GM18519 (cell line): ENCODE results near the gene CCDC32.

Source experiments
- ATAC-seq: cut with Tn5 transposase; IDR thresholded peaks from one replicate; pipeline ENCODE4 v1.9.1; 2021; ENCODE audit warnings: mild to moderate bottlenecking, moderate library complexity; ENCODE audit not compliant: unreplicated experiment, low FRiP score

Gene CCDC32

DNA sequence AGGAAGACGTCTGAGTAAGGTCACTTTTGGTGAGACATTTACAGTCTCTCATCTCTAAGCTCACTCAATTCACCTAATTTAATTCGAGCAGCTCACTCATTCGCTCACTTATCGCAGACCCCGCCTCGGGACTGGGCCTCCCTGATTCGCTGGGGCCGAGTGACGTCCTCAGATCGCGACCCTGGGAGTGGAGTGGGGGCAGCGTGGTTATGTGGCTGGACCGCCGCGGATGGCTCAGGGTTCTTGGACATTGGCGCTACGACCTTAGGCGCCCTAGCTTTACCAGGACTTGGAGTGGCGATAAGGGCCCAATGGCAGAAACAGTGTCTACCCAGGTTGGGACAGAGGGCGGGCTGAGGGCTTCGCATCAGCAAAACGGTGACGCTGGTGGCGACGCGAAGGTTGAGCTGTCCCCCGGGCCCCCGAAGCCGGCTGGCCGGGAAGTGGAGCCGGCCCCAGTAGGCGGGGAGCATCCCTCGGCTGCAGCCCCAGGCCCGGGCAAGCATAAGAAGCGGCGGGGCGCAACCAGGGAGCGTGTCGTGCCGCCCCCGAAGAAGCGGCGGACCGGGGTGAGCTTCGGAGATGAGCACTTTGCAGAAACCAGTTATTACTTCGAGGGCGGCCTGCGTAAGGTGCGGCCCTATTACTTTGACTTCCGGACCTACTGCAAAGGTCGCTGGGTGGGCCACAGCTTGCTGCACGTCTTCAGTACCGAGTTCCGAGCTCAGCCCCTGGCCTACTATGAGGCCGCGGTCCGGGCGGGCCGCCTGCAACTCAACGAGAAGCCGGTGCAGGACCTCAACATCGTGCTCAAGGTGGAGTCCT is 4.5 kb upstream of the CCDC32 start, which contains the start of gene RPUSD2:
RPUSD2 (plus strand) TSS at position 171 of the 825 bp plus-strand sequence; CDS start at position 210, 39 bp downstream.
- ATAC-seq, result no peak

DNA sequence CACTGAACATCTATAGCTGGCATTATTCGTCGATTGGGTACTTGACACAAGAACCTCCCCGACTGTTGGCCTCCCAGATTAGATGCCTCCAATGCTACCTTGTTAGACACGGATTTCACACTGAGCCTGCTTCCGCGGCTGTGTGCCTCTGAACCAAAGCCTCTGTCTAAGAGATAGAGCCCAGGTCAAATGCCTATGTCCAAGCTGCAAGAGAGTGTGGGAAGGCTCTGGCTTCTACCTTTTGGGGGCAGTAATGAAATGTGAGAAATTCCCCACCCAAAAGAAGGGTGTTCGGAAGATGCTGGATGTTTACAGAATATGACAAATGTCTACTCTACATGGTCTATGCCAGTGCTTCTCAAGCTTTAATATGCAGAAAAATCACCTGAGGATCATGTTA is 2.3 kb upstream of the CCDC32 start:
- no peak for ATAC-seq

DNA sequence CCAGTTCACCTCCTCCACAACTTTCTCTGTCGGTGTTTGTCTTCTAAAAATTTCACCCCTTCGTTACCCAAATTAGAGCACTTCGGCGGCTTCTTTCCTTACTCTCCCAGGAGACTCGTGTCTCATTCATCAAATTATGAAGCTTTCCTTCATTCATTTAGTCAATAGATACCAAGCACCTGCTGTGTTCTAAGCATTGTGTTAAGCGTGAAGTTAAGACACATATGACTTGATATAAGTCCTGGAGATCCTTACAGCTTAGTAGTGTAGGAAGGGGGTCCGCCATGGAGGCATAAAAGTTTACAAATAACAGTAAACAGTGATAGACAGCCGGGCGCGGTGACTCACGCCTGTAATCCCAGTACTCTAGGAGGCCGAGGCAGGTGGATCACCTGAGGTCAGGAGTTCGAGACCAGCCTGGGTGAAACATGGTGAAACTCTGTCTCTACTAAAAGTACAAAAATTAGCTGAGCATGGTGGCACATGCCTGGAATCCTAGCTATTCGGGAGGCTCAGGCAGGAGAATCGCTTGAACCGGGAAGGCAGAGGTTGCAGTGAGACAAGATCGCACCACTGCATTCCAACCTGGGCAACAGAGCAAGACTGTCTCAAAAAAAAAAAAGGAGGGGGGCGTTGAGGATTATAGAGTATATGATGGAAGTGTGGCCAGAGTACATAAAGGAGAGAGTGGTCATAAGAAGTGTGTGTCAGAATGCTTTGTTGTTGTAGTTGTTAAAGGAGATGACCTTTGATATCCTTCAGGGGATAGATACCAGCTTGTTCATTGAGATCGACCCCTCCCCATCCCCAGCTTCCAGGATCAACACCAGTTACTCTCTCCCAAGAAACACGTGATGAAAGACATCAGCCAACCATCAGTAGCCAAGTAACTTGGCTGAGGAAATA is 744 bp upstream of the CCDC32 start:
- no peak for ATAC-seq

- ATAC-seq, result no peak
Measured at GRCh38 chr15:40563426-40563825, 1.4 kb downstream of the CCDC32 start.

DNA sequence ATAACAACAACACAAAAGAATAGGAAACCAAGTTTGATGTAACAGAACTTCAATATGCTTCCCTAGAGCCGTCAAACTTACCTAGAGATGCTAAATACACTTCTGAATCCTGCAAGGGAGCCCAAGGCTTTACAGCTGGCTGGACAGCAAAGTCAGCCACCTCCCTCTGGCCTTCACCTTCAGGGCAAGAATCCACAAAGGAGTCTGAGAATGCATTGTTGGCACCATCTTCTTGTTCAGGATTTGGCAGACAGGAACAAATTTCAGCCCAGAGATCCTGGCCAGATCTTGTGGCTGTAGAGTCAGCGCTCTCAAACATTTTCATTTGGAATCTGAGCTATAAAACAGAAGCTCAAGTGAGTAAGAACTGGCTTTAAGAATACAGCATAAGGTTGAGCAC is 2.2 kb downstream of the CCDC32 start:
- no peak for ATAC-seq

DNA sequence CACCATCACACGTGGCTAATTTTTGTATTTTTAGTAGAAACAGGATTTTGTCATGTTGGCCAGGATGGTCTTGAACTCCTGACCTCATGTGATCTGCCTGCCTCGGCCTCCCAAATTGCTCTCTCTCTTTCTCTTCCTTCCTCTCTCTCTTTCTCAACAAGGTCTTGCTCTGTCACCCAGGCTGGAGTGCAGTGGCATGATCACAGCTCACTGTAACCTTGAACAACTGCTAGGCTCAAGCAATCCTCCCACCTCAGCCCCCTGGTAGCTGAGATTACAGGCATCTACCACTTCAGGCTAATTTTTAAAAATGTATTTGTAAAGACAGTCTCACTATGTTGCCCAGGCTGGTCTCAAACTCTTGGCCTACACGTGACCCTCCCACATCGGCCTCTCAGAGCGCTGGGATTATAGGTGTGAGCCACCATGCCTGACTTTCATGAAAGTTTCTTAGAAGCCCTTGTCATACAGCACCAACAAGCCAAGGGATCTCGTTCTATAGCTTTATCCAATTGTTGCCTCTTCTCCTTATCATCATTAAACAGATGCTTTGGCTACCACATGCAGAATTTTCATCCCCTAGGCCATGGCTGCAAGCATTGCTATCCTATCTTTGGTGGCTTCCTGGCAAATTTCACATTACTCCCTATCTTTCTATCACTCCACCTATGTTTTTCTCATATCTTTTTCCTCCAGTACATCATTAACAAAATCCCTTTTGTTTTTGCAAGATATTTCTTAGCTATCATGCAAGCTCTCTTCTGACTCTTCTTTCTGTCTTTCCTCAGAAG is 5.7 kb downstream of the CCDC32 start:
- no peak for ATAC-seq

DNA sequence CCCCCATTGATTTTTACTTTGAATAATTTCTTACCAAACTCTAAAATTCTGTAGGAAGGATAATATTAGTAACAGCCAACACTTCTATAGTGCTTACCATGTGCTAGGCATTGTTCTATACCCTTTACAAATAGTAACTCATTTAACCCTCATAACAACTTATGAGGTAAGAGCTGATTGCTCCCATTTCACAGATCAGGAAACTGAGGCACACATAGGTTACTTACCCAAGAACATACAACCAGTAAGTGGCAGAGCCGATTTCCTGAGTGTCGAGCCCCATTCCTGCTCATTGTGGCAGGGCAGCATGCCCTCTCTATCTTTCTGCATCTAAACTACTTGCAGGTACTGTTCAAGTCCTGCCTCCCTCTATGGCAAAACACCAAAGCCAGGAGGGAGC is 9.0 kb downstream of the CCDC32 start:
- ATAC-seq, result no peak

DNA sequence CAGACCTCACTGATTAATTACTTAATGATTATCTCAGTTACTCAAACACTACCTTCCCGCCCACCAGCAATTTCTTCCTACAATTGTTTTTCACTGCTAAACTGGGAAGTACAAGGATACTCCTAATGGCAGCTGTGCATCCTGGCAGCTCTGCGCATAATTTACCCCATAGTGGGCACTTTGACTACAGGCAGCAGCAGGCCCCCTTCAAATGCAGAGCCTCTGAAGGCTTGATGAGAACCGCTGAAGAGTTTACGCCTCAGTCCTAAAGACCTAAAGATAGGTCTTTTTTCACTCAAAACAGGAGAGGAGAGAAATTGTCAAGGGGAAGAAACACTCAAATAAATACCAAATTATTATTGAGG is 10.7 kb downstream of the CCDC32 start:
- no peak for ATAC-seq

GRCh38 chr15:40550341-40551037 is 14.4 kb downstream of the CCDC32 start:
- no peak for ATAC-seq

DNA sequence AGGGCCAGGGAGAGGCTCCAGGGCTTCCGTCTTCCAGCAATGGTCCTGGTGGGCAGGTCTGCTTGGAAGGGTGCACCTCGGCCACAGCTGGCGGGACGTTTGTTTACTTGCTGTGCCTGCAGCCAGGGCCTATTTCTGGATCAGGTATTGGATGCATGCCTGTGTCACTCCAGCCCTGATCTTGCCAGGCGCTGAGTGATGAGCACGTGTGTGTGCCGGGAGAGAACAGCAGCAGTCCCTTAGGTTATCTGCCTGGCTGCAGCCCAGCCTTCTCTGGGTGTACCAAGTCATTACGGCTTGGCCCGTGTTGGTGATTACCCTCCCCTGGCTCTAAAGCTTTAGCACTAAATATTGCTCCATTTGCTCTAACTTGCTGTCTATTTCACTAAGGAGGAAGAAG is 14.9 kb downstream of the CCDC32 start:
- ATAC-seq, result no peak

- no peak for ATAC-seq
Measured at GRCh38 chr15:40548610-40549009, 16.2 kb downstream of the CCDC32 start.

GRCh38 chr15:40545457-40545856 is 19.4 kb downstream of the CCDC32 start:
- no peak for ATAC-seq

DNA sequence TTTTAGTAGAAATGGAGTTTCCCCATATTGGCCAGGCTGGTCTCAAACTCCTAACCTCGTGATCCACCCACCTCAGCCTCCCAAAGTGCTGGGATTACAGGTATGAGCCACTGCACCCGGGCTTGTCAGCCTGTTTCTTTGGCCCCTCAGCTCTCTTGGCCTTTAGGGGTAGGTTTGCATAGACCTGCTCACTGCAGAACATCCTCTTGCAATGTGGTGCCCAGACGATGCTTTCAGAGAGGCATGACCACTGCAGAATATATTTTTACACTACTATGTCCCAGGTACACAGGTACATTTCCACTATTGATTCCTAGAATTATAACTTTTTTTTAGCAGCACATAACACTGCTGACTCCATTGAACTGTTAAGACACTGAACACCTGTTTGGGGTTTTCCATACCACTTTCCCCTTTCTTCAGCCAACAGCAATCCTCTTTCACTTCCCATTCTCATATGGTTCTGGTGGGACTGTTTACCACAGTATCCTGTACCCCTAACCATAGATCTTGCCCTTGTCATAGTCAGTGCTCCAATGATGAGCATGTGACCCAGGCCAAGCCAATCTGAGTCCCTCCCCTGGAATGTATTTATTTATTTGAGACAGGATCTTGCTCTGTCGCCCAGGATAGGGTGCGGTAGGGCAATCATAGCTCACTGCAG is 21.1 kb downstream of the CCDC32 start:
- peak; percentile 62 for ATAC-seq

- ATAC-seq, result no peak
Measured at GRCh38 chr15:40543082-40543481, 21.8 kb downstream of the CCDC32 start.

GRCh38 chr15:40538976-40539375 is 25.9 kb downstream of the CCDC32 start:
- ATAC-seq, result no peak

DNA sequence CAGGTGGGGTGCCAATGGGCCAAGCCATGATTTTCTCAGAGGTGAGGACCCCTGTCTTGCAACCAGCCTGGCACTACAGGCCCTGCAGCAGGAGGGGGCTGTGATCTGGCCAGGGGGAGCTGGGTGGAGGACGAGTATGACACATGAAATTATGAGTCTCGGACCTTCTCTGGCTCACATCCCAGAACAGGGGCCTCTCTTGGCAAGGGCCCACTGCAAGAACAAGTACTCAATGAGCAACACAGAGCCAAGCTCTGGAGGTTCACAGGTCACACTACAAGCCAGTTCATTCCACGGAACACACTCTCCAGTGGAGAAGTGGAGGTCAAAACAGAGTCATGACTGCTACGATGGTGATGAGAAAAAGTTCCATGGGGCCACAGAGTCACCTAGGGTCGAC is 28.3 kb downstream of the CCDC32 start:
- ATAC-seq, result no peak

GRCh38 chr15:40534371-40534770 is 30.5 kb downstream of the CCDC32 start:
- ATAC-seq, result no peak

DNA sequence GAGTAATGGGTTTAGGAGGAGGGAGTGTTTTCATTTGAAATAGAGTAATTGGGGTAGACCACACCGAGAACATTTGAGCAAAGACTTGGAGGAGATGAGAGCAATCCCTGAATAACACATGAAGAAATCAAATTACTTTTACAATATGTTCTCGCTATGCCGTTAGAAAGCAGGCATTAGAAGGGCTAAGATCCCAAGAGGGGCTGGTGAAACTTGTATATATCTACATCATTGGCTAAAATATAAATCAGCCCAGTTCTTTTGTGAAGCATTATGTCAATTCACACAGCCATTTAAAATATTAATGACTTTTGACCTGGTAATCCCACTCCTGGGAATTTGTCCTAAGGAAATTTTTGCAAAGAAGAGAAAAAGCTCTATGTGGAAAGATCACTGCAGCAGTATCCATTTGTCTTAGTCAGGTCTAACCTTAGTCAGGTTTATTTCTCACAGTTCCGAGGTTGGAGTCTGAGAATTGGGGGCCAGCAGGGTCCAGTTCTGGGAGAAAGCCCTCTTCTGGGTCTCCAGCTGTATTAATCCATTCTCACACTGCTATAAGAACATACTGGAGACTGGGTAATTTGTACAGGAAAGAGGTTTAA is 31.0 kb downstream of the CCDC32 start:
- ATAC-seq, result no peak

DNA sequence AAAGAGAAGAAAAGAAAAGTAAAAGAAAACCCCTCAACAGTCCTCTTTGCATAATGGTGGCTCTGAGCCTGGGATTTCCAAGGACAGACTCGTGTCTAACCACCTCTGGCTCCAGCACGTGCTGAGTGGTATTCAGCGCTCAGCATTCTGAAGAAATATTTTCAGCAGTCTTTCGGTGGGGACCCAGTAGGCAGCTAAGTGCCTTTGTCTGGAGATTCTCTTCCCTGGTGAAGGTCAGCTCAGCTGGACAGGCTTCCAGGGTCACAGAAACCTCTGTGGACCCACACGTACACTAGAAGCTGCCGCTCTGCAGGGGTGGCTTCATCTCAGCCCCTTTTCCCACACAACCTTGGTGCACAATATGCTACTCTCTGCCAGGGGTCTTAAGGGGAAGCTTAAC is 36.0 kb downstream of the CCDC32 start:
- no peak for ATAC-seq
